Renal cortex interstitium (tissue), 11 donors: ENCODE measurements around the gene HSBP1. TPM values are rescaled to one million over a fixed set of nuclear protein-coding genes. Genes with fewer than 3 reads are reported as not detected.

ENCODE experiments used
- DNase-seq, 11 donors: peaks; one replicate each; pipeline ENCODE4 v3.0.0-alpha.2; 2013; ENCODE audit warnings: low read depth in 9 of 11, low spot score in 4 of 11; ENCODE audit errors: extremely low read depth in 1 of 11
- polyA plus RNA-seq, 3 donors: library from polyadenylated mRNA; unstranded; fragments of 120-200 nt; gene quantifications; one replicate each; pipeline ENCODE4 v1.2.1, GENCODE V29; 2013; ENCODE audit not compliant: insufficient read length in 3 of 3

The HSBP1 gene
- polyA plus RNA-seq, 3 donors, result 180 to 226 (median 206) TPM

GRCh38 chr16:83794860-83795554, 12.8 kb upstream of the HSBP1 start:
- no peak for DNase-seq

DNA sequence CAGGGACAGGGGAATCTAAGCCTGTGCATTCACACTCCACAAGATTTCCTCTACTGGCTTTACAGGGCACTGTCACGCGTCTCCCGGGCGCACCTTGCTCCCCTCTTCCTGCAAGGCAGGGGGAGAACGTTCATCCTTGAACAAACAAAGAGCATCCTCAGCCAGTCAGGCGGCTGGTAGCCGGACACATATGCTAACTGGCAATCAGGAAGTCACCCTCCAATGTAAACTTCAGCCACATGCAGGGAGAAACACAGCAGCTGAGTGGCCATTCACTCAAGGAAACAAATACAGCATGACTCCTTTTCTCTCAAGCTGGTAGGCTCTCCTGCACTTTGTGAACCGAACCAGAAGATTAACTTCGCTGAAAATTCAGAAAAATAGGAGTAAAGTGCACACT, 10.8 kb upstream of the HSBP1 start:
- no peak for DNase-seq

DNA sequence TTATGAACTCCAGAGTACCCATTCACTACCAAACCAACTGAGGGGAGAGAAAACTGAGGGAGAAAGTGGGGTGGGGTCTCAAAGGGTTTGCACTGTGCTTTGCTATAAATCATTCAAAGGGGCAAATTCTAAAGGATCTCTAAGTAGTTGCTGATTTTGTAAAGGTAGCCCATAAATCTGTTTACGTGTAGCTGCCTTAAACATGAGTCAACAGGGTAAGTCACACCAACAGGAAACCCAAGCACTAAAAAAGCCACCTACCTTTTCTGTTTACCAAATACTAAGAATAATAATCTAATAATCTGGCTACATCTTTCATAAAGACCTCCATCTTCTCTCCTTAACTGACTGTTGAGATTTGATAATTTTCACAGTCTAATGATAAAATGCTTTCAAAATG, 8.4 kb upstream of the HSBP1 start:
- no peak for DNase-seq

DNA sequence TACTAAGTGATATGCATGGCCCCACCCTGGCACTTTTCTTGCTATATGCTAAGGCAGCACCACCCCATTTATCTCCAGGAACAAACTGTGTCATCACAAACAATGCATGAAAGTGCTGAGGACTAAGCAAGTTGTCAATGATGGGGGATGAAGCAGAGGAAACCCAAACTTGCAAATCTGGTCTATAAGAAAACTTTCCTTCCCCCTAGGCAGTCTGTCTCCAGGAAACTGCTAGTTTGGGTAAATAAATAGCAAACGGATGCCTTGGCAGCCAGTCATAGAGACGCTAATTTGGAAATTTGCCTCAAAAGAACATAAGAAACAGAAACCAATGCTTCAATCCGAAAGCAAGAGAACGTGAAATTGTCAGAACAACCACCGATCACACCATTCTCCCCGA, 5.6 kb upstream of the HSBP1 start:
- DNase-seq, result peak in 5 of 11 donors; percentile 42 to 55 (median 46)

DNA sequence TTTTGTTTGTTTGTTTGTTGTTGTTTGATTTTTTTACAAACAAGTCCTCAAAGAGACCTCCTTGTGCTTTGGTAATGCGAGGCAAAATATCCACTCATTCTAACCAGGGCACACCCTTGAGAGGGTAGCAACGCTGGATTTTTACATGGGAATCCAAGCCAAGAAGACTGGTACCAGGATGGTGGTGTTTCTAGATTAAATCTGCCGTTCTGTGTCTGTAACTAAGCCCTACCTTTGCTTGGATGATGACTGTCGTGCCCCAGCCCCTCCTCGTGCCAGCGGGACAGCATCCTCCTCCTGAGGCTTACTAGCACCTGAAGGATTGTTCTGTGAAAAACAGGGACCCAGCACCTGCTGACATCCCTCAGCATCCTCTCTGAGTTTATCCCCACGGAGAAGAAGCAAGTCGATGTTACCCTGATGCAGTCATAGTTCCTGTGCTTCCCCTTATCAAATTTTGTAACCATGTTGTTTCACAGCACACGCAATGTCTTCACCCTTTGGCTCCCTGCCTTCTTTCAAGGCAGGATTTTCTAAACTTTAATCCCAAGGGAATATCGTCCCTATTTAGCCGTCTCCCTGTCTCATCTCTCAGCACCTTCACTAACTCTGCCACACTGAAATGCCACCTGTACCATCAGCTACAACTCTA, 5.1 kb upstream of the HSBP1 start:
- no peak for DNase-seq

- no peak for DNase-seq
Measured at GRCh38 chr16:83803811-83804210, 4.0 kb upstream of the HSBP1 start.

DNA sequence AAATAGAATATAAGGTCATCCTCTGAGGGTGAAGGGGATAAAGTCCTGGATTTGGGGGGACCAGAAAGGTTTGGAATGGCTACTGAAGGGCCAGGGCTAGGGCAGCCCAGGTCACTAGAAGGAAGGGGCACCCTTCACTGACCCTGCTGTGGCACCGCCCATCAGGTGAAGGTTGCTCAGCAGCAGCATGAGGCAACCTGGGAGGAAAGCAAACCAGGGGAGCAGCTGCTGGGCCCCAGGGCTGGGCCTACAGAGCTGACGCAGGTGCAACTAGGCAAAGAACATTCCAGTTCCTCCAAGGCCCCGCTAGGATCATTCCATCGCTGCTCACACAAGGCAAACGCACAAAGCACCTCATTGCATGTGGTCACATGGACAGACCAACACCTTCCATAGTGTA, 3.4 kb upstream of the HSBP1 start:
- DNase-seq, result no peak

DNA sequence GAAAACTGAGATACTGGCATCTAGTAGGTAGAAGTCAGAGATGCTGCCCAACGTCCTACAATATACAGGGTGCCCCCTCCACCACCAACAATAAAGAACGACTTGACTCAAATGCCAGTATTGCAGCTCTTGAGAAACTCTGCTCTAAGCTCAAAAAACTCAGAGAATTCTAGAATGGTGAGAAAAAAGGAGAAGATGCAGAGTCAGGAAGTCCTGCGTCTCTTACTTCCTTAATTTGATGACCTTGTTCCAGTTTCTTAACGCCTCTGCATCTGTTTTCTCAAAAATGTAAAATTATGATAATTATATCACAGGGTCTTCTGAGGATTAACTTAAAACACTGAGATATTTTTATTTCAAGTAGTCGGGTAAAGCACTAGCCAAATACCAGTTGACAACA, 1.7 kb upstream of the HSBP1 start:
- DNase-seq, result no peak

- no peak for DNase-seq
Measured at GRCh38 chr16:83806731-83807130, 1.0 kb upstream of the HSBP1 start.

DNA sequence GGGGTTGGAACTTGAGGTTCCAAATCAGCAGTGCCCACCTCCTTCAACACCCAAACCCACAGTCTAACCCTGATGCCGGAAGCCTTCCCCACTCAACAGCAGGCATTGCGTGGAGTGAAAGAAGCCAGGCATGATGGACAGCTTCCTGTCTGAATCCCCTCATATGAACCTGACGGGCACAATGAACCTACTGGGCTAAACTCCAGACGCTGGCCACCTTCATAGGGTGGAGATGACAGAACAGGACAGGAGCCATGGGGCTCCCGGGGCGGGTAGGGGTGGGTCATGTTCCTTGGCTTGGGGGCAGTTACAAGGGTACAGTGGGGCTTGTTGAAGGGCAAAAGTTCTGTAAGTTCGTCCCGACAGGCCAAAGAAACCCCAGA, 460 bp upstream of the HSBP1 start:
- no peak for DNase-seq

DNA sequence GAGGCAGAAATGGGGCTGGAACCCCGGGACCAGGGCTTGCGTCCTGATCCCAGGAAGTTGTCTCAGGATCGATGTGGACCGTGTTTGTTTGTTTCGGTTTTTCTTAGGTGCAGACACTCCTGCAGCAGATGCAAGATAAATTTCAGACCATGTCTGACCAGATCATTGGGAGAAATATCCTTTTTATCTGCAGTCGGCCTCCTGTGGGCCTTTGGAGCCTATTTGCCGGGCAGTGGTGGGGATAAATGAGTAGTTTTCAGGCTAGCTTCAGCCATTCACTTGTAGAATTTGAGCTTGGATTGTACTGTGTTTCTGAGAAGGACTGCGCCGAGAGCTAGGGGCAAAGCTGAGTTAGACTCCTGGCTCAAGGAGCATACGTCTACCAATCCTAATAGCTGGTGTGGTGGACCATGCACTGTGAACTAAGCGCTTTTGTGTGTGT, 816 bp downstream of the HSBP1 start:
- no peak for DNase-seq

DNA sequence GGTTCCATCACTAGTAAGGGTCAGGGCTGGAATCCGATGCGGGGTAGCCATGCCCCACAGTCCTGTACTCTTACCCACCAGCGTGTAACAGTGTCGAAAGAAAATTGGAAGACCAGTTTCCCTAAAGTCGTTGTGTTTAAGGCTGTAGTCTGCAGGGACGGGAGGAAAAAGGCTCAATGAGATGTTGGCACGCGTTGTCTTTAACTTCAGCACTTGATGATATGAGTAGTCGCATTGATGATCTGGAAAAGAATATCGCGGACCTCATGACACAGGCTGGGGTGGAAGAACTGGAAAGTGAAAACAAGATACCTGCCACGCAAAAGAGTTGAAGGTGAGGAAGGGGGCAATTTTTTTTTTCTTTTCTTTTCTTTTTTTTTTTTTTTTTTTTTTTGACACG, 1.3 kb downstream of the HSBP1 start:
- no peak for DNase-seq

DNA sequence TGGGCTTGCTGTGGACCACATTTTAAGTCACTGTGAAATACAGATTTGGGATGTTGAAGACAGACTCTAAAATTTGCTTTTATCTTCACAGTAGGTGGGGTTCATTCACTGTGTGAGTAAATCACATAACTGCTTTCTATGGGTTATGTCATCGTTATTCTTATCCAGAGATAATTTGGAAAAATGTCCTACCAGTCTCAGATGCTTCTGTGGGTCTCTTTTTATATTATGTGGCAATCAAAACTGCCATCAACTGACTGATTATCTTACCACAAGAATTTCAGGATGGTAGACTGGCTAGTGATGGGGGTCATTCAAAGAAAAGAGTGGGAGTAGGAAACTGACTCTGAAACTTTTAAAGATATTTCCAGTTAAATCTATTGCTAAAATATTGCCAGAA, 3.1 kb downstream of the HSBP1 start:
- no peak for DNase-seq

- DNase-seq, result peak in 3 of 11 donors; percentile 23 to 59 (median 47)
Measured at GRCh38 chr16:83813823-83814658, 6.3 kb downstream of the HSBP1 start.

GRCh38 chr16:83814659-83814985, 6.8 kb downstream of the HSBP1 start:
- no peak for DNase-seq

DNA sequence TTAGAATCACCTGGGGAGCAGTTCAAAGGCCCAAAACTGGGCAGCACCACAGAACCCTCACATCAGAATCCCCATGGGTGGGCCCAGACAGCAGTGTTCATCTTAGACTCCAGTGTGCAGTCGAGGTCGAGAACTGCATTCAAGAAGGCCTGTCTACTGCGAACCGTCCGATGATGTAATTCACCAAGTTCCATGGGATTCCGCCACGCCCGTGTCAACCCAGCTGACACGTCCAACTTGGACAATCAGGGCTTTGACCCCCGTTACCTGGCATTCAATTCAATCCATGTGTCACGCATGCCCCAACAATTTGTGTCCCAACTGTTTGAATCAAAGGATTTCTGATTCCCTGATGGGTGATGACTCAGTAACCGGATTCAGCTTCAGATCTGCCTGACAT, 9.2 kb downstream of the HSBP1 start:
- DNase-seq, result no peak

- no peak for DNase-seq
Measured at GRCh38 chr16:83818276-83818675, 10.5 kb downstream of the HSBP1 start.

DNA sequence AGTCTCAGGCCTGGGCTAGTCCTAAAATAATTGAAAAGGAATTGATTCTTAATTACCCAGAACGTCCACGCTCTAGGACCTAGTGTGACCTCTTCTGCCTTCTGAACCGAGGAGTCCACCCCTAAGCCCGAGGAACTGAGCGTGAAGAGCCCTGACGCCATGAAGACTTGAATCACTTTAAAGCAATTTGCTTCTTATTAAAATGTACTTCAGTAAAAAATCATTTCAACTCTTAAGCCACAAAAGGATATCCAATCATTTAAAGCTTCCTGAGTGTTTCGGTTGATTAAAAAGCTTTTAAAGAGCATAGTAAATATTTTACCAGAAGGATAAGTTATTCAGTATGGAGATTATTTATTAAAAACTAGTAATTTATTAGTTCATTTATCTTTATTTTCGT, 11.6 kb downstream of the HSBP1 start:
- DNase-seq, result no peak

- DNase-seq, result peak in 8 of 11 donors; percentile 51 to 71 (median 58)
Measured at GRCh38 chr16:83826146-83826913, 18.6 kb downstream of the HSBP1 start.
